ENCODE results near the gene ERFE.
A peak's percentile ranks its signal among the peaks of the same experiment; 100 is the strongest.
"Not testable (repeated sequence)": the region's sequence is repeated elsewhere in the genome, so short reads cannot be mapped to it uniquely, and the experiment has no call there.

Gene ERFE

GRCh38 chr2:238169708-238170251 lies 11.0 kb downstream of the ERFE start:
- DNase-seq, result peak; percentile 68

GRCh38 chr2:238170386-238171071 lies 11.8 kb downstream of the ERFE start:
- no peak for DNase-seq

- DNase-seq, result not testable (repeated sequence)
These were observed 12.3 kb downstream of the ERFE start for GRCh38 chr2:238171072-238171431.

GRCh38 chr2:238171575-238172187 lies 12.9 kb downstream of the ERFE start:
- no peak for DNase-seq

GRCh38 chr2:238172439-238172838 lies 13.7 kb downstream of the ERFE start:
- DNase-seq, result no peak

- no peak for DNase-seq
These were observed 14.9 kb downstream of the ERFE start for GRCh38 chr2:238173692-238174091.

GRCh38 chr2:238174291-238174690 lies 15.5 kb downstream of the ERFE start:
- DNase-seq, result no peak

GRCh38 chr2:238174701-238175100 lies 15.9 kb downstream of the ERFE start:
- DNase-seq, result no peak

GRCh38 chr2:238176613-238177012 lies 17.8 kb downstream of the ERFE start:
- no peak for DNase-seq

GRCh38 chr2:238180554-238180953 lies 21.8 kb downstream of the ERFE start:
- no peak for DNase-seq

- no peak for DNase-seq
These were observed 23.6 kb downstream of the ERFE start for GRCh38 chr2:238182362-238182761.

- DNase-seq, result no peak
These were observed 25.1 kb downstream of the ERFE start for GRCh38 chr2:238183821-238184220.

- DNase-seq, result no peak
These were observed 29.1 kb downstream of the ERFE start for GRCh38 chr2:238187618-238188548.

- no peak for DNase-seq
These were observed 31.7 kb downstream of the ERFE start for GRCh38 chr2:238190445-238190844.

GRCh38 chr2:238202326-238203093 lies 43.7 kb downstream of the ERFE start:
- no peak for DNase-seq

GRCh38 chr2:238203094-238203972 lies 44.6 kb downstream of the ERFE start, which contains the start of gene ILKAP:
ILKAP (minus strand) TSS chr2:238203695; CDS start chr2:238203553, 142 bp downstream.
- peak; percentile 62 for DNase-seq

GRCh38 chr2:238203973-238204683 lies 45.4 kb downstream of the ERFE start:
- DNase-seq, result no peak

GRCh38 chr2:238207006-238207405 lies 48.2 kb downstream of the ERFE start:
- no peak for DNase-seq

GRCh38 chr2:238216651-238217184 lies 57.9 kb downstream of the ERFE start:
- peak; percentile 69 for DNase-seq

All from NCI-H1694 (cell line).